Stomach (tissue), 9 donors: ENCODE data around the gene ZRSR2. TPM values are rescaled to one million over a fixed set of nuclear protein-coding genes. Genes with fewer than 3 reads are reported as not detected.

Source experiments
- DNase-seq, 2 donors: peaks; one replicate each; pipeline versions ENCODE4 v3.0.0 to v3.0.0-alpha.2; 2013 to 2019
- H3K27ac ChIP-seq, 5 donors: fragments of 200-600 bp in 4 of 5; sonication (generic) in 4 of 5; one replicate each; pipeline ENCODE4 v1.5.1; 2013 to 2019; ENCODE audit warnings: mild to moderate bottlenecking in 1 of 5, moderate library complexity in 1 of 5
- H3K27me3 ChIP-seq, 3 donors: fragments of 200-600 bp; sonication (generic); one replicate each; pipeline ENCODE4 v1.5.1; 2017 to 2019; ENCODE audit warnings: mixed run types in 1 of 3
- H3K36me3 ChIP-seq, 4 donors: fragments of 200-600 bp; sonication (generic); 1 replicate in 3 of 4; 2 replicates in 1 of 4; pipeline ENCODE4 v1.5.1; 2016 to 2019
- H3K4me1 ChIP-seq, 4 donors: fragments of 200-600 bp; sonication (generic); one replicate each; pipeline ENCODE4 v1.5.1; 2016 to 2019
- H3K4me3 ChIP-seq, 4 donors: fragments of 200-600 bp; sonication (generic) in 3 of 4; one replicate each; pipeline ENCODE4 v1.5.1; 2016 to 2019; ENCODE audit warnings: mild to moderate bottlenecking in 1 of 4
- H3K9me3 ChIP-seq, 4 donors: fragments of 200-600 bp; sonication (generic); one replicate each; pipeline ENCODE4 v1.5.1; 2016 to 2019
- EP300 ChIP-seq: sonication (generic); formaldehyde crosslinking; IDR thresholded peaks from one replicate; pipeline ENCODE4 v1.6.1; 2017; ENCODE audit warnings: antibody characterized with exemption
- POLR2A ChIP-seq, 4 donors: fragments of 450-650 bp; IDR thresholded peaks; one replicate each; pipeline ENCODE4 v1.6.1; 2016; ENCODE audit warnings: antibody characterized with exemption in 4 of 4, control low read depth in 2 of 4, mild to moderate bottlenecking in 1 of 4, moderate library complexity in 1 of 4
- POLR2AphosphoS5 ChIP-seq, 3 donors: sonication (generic); formaldehyde crosslinking; IDR thresholded peaks; one replicate each; pipeline ENCODE4 v1.6.1; 2016; ENCODE audit warnings: antibody characterized with exemption in 3 of 3
- WGBS, 5 donors: extraction: QIAGEN DNeasy Blood & Tissue Kit in 3 of 5; methylation state at CpG; one replicate each; pipeline versions ENCODE4 v1.1.5 to v1.1.7; 2013 to 2018; 5-methylcytosine and 5-hydroxymethylcytosine counted together
- intact Hi-C: fragments of 100-400 bp; cut with DNase I; formaldehyde crosslinking; loops from one replicate; pipeline ENCODE4 v1.15.1; 2023; ENCODE audit warnings: low total_unique reads
- polyA plus RNA-seq, 3 donors: library from polyadenylated mRNA; stranded (reverse); fragments of 200-250 nt; gene quantifications; one replicate each; pipeline ENCODE4 v1.2.3, GENCODE V29; 2013
- total RNA-seq, 5 donors: library from RNA; depleted of rRNA; stranded (reverse); fragments of >200 nt; gene quantifications; one replicate each; pipeline versions ENCODE4 v1.1.0 to v1.2.3, GENCODE V29; 2014 to 2016
- TF ChIP-seq, protein P1 (sequence below), 7 experiments: fragments of 450-650 bp in 4 of 7; fragments of 200-600 bp in 3 of 7; sonication (generic) in 3 of 7; IDR thresholded peaks; one replicate each; pipeline ENCODE4 v1.5.1; 2016 to 2019; ENCODE audit warnings: antibody characterized with exemption in 7 of 7, control low read depth in 2 of 7, mild to moderate bottlenecking in 1 of 7
- donor health status: healthy with polysubstance abuse.
- donor health status: Bipolar disorder and iron deficiency.
- donor health status: healthy.

ZRSR2 gene
- total and polyA plus RNA-seq, 8 donors = 1.4 to 26.4 (median 14.1) TPM

DNA sequence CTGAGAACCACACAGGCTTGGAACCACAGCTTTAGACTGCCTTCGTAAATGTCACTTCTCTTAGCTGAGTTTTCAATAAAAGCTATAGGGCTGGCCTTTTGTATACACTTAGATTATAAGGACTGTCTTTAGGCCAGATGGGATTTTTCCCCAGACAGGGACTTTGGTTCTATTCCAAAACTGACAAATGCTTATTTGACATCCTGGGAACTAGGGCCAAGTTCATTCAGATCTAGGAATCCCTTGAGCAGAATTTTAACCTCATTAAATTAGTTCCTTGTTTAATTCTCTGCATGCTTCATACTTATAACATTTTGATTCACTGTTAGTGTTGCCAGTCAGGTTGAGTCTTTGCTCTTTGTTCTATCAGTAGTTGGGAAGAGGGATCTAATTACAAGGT, 23.1 kb downstream of the ZRSR2 start:
- WGBS, 5 donors = 56 to 91% (median 79%) methylated on average over 1 of the region's 1 CpG
- Histone ChIP-seq H3K9me3 (no peaks in the 10 kb centered on the region), H3K27me3 (no peaks in the 10 kb centered on the region), H3K36me3 (peaks cover 0 to 100% (median 86%) of the 10 kb centered on the region in 4 donors), H3K4me3 (no peak overlapping the region), H3K4me1 (no peaks in the 10 kb centered on the region), H3K27ac (no peak overlapping the region)
- TF ChIP-seq, protein P1, sequence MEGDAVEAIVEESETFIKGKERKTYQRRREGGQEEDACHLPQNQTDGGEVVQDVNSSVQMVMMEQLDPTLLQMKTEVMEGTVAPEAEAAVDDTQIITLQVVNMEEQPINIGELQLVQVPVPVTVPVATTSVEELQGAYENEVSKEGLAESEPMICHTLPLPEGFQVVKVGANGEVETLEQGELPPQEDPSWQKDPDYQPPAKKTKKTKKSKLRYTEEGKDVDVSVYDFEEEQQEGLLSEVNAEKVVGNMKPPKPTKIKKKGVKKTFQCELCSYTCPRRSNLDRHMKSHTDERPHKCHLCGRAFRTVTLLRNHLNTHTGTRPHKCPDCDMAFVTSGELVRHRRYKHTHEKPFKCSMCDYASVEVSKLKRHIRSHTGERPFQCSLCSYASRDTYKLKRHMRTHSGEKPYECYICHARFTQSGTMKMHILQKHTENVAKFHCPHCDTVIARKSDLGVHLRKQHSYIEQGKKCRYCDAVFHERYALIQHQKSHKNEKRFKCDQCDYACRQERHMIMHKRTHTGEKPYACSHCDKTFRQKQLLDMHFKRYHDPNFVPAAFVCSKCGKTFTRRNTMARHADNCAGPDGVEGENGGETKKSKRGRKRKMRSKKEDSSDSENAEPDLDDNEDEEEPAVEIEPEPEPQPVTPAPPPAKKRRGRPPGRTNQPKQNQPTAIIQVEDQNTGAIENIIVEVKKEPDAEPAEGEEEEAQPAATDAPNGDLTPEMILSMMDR (IDR thresholded peaks at IDR 0.05) = no peak
- TF ChIP-seq POLR2A (IDR thresholded peaks at IDR 0.05) = no peak
- TF ChIP-seq EP300 = no peak
- no peak for TF ChIP-seq POLR2AphosphoS5 (IDR thresholded peaks at IDR 0.05)
- intact Hi-C loops = no loop called here
- DNase-seq = no peak

DNA sequence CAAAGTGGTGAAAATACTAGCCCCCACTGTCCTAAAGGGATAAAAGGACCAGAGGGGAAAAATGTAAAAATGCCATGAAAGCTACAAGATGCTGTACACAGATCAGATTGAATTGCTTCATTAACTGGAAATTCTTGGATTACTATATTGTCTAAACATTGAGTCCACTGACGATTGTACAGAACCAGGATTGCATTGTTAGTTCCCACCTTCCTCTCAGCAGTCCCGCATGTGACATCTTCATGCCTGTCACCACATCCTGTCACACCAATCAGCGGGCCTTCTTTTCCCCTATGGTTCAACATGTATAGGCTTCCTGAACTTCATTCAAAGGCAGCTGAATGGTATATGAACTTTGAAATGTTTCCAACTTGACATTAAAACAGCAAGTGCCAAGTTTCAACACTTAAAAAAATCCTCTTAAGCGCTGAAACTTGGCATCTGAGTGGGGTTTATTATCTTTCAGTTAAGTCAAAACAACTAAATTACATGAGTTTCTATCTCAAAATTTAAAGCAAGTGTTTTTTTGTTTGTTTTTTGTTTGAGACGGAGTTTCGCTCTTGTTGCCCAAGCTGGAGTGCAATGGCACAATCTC, 24.6 kb downstream of the ZRSR2 start:
- 76 to 92% (median 82%) methylated on average over 6 of the region's 6 CpGs for WGBS, 5 donors
- TF ChIP-seq EP300 = no peak
- TF ChIP-seq POLR2A (IDR thresholded peaks at IDR 0.05) = no peak
- TF ChIP-seq POLR2AphosphoS5 (IDR thresholded peaks at IDR 0.05) = no peak
- TF ChIP-seq, protein P1 (IDR thresholded peaks at IDR 0.05) = no peak
- Histone ChIP-seq H3K27ac (no peak overlapping the region), H3K9me3 (no peaks in the 10 kb centered on the region), H3K36me3 (peaks cover 0 to 100% (median 86%) of the 10 kb centered on the region in 4 donors), H3K4me3 (no peak overlapping the region), H3K27me3 (no peaks in the 10 kb centered on the region), H3K4me1 (no peaks in the 10 kb centered on the region)
- no peak for DNase-seq
- intact Hi-C loops = no loop called here

DNA sequence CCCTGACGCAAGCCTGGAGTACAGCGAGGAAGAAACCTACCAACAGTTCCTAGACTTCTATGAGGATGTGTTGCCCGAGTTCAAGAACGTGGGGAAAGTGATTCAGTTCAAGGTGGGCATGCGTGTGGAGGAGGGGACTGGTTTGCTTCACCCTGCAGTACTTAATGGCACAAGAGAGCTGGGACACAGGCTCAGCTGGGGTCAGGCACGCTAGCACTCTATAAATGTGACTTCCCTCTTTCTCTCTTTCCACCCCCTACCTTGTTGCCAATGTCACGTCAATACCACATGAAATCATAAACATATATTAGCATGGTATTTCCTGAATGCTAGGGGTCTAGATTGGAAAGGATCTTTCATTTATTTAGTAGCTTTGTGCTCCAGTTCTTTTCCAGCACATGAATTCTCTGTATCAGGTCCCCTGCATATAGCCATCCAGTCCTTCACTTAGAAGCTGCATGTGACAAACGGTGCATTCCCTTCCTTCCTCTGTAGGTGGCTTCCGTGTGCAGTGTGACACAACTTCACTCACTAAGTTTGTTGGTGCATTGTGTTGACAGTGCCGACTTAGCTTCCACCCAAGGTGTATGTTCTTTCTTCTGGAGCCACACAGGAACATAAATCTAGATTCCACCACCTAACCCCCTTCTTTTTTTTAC, 25.6 kb downstream of the ZRSR2 start:
- no peaks in the 10 kb centered on the region for H3K4me1 ChIP-seq
- TF ChIP-seq EP300 = no peak
- TF ChIP-seq, protein P1 (IDR thresholded peaks at IDR 0.05) = peak in 1 of 7 experiments; percentile 14
- no peaks in the 10 kb centered on the region for H3K9me3 ChIP-seq
- H3K27ac ChIP-seq = no peak overlapping the region
- no peak overlapping the region for H3K4me3 ChIP-seq
- intact Hi-C loops = no loop called here
- DNase-seq = peak in 1 of 2 donors; percentile 65
- peaks cover 0 to 99% (median 89%) of the 10 kb centered on the region in 4 donors for H3K36me3 ChIP-seq
- no peaks in the 10 kb centered on the region for H3K27me3 ChIP-seq
- 63 to 84% (median 68%) methylated on average over 10 of the region's 10 CpGs for WGBS, 5 donors

DNA sequence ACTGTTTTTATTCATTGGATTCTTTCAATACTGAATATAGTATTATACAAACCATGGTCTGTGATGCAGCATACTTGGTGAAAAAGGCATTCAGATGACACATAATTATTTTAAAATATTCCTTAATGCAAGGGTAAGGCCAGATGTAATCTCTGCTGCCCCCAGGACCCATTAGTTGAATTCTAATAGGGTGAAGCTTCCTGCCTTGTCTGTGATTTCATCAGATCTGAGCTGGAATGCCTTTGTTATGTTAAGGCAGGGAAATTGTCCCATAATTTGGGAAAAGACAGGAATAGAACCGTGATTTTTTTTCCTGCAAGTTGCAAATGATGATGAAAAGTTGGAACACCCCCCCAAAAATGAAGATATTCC, 26.1 kb downstream of the ZRSR2 start:
- peaks cover 0 to 99% (median 90%) of the 10 kb centered on the region in 4 donors for H3K36me3 ChIP-seq
- intact Hi-C loops = no loop called here
- WGBS, 5 donors = 50 to 88% (median 73%) methylated on average over 1 of the region's 1 CpG
- no peak for DNase-seq
- H3K4me3 ChIP-seq = no peak overlapping the region
- H3K27me3 ChIP-seq = no peaks in the 10 kb centered on the region
- no peaks in the 10 kb centered on the region for H3K4me1 ChIP-seq
- H3K27ac ChIP-seq = no peak overlapping the region
- no peaks in the 10 kb centered on the region for H3K9me3 ChIP-seq
- TF ChIP-seq, protein P1 (IDR thresholded peaks at IDR 0.05) = no peak
- TF ChIP-seq POLR2AphosphoS5 (IDR thresholded peaks at IDR 0.05) (no peak), POLR2A (IDR thresholded peaks at IDR 0.05) (no peak), EP300 (no peak)
